ENCODE data around the gene RPL10.

The RPL10 gene

DNA sequence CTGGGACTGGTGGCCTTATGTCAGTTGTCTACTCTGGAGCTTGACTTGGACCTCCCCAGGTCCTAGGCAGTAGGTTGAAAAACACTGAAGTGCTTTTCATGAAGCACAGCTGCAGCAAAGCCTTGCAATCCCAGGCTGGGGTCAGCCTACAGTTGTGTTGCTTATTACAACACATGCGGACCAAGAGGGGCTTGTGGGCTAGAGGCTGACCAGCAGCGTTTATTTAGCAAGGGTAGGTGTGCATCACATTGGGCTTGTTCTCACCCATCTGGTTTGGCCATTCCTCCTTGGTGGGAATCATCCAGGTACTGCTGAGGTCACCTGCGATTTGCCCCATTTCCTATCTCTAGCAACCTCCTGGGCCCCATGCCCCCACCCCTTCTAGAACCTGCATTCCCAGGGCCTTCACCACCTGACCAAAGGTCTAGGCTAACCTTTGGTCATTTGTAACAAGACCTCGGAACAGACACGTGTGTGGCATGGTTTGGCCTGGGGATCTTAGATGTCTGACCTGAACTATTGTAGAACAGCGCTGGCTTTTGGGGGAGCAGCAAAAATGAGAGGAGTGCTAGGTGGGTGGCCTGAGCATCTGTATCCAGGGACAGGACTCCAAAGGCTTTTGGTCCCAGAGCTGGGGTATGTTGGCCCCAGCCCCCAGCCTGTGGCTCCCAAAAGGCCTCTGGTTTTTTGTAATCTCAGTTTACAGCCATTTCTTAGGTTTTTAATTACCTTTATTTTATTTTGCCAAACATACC, 3.0 kb downstream of the RPL10 start:
- DNase-seq = no peak

DNA sequence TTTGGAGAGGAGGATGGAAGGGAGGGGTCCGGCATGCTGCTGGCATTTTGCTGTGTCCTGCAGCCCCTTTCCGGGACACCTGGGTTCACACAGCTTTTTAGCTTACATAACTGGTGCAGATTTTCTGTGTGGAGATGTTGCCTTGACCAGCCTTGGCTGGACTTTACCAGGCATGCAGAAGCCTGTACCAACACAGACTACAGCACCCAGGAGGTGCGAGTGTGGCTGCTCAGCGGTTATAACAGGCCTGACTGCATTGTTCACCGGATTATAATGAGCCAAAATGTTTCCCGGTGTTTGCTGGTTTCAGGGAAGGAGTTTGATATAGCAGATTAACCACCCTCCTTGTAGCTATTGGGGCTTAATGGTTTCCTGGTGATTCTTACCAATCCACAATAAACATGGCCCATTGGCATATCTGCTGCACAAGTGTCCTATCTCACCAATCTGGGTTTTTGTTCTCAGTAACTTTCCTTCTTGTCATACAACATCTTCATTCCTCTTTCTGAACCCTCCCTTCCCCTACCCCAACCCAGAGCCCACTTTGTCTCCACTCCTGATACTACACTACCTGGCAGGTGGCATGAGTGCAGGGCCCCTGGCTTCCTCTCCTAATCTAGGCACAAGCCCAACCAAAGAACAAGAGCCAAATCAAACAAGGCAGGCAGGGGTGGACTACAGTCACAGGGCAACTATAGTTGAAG, 3.9 kb downstream of the RPL10 start:
- DNase-seq = peak in 1 of 2 experiments; percentile 14

DNA sequence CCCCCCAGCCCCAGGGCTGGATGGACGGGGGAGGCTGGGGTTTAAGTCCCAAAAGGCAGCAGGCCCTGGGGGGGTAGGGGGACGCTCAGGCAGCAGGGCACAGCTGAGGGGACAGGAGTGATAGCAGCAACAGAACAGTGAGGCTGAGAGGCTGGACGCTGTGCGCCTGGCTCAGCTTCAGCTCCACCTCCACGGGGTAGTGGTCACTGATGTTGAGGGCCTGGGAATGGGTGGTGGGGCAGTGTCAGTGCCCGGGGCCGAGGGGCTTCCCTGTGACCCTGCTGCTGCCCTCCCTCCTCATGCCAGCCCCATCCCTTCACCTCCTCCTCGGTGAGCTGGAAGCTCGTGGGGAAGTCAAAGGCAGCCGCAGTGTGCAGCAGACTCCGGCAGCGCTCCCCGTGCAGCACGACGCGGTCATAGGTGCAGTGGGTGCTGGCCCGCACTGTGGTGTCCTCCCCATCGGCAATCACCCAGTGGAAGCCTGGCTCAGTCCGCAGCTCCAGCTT, 4.5 kb downstream of the RPL10 start:
- DNase-seq = no peak

DNA sequence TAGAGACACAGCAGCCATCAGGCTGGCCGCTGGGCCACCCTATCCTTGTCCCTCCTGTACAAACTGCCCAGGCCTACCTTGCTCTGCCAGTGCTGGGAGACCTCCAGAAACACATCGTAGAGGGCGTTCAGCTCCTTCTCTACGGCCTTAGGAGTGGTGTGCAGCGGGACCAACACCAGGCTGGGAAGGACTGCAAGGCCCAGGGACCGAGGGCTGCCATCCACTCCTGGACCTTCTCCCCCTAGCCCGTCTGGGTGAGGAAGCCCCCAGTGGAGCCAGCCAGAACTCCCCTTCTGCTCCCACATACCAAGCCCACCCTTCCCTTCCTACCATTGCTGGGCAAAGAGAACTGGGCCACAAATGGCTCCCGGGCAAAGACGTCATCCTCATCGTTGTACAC, 5.0 kb downstream of the RPL10 start:
- DNase-seq = no peak

DNA sequence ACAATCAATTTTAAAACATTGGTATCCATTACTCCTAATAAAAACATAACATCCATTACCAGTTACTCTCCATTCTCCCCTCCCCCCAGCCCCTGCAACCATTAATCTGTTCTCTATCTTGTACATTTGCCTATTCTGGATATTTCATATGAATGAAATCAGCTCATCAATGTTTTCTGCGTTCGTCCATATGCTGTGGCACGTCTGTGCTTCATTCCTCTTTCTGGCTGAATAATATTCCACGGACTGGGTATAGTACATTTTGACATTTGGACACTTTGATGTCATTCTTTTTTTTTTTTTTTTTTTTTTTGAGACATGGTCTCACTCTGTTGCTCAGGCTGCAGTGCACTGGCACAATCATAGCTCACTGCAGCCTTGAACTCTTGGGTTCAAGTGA, 5.7 kb downstream of the RPL10 start:
- no peak for DNase-seq

DNA sequence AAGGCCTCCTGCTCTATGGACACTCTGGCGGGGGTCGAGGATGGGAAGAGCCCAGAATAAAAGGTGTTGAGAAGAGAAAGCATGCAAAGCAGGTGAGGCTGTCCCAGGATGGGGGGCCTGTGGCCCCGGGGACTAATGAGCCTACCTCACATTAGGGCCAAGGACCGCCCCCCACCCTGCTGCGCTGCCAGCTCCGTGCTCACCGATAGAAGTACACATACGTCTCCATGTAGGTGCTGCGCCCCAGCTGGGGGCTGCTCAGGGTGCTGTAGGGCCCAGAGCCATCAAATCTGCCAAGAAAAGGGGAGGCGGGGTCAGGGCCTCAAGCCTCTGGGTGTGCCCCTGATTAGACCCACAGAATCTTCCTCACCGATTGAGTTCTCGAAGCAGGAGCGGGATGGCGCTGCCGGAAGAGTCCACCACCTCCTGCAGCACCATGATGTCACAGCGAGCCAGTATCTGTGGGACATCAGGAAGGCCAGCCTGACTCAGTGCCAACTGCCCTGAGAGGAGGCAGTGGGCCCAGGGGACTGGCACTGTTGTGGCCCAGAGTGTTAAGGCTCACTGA, 6.5 kb downstream of the RPL10 start:
- DNase-seq = no peak

DNA sequence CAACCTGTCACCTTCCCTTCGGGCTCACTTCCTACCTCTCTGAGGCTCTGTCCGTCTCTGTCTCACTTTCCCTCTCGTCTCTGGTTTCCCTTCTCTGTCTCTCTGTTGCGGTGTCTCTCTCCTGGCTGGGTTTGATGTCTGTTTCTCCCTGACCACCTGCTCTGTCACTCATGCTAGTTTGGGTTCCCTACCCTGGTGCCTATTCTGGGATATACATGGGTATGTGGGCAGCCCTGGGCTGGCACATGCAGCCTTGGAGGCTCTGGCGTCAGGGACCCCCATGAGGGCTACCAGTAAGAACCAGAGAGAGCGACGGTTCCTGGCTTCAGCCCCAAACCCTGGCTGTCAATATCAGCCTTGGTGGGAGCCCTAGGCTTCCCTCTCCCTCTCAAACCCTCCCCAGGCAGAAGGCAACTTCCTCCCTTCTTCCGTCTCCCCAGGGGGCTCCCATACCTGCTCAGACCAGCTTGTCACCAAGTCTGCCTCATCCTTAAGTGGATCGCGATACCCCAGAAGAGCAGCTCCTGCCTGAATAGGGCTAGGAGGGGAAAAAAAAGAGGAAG, 10.6 kb downstream of the RPL10 start:
- DNase-seq = no peak

DNA sequence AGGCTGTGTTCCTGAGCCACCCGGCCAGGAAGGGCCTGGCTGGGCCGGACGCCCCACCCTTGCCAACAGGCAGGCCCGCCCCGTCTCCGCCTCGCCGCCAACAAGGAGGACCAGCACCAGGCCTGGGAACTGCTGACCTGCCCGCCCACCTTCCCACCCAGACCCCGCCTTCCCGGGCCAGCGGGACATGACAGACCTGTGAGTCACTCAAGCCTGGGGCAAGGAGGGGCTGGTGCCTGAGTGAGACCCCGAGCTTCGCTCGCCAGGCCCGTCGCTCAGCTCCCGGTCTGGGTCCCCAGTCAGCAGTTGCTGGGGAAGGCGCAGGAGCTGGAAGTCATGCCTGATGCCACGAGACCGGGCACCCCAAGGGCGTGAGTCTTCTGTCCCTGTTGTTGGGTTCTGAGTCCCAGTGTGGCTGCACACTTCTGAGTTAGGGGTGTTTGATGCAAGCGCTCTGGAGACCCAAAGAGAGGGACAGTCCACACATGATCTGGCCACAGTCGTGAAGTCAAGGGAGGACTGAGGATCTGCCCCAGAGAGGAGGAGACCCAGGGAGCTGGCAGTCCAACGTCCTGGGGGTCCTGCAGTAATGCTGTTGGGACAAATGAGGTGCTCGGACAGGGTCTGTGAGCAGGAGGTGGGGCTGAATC, 11.2 kb downstream of the RPL10 start, which contains the start of gene DNASE1L1:
TSS of gene DNASE1L1 (minus strand) at position 33 of the 650 bp plus-strand sequence. CDS start 3,686 bp downstream, outside the sequence.
- no peak for DNase-seq

DNA sequence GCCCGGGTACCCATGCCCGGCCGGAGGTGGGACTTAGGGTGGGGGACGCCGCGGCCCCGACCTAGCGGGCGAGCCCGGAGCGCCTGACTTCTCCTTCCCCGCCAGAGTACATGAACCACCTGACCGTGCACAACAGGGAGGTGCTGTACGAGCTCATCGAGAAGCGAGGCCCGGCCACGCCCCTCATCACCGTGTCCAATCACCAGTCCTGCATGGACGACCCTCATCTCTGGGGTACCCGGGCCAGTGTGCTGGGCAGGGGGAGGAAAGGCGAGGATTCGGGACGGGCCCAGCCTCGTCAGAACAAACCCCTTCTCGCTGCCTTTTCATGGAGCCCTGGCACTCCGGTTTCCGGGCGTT, 13.8 kb downstream of the RPL10 start:
- DNase-seq = peak in 1 of 2 experiments; percentile 55

DNA sequence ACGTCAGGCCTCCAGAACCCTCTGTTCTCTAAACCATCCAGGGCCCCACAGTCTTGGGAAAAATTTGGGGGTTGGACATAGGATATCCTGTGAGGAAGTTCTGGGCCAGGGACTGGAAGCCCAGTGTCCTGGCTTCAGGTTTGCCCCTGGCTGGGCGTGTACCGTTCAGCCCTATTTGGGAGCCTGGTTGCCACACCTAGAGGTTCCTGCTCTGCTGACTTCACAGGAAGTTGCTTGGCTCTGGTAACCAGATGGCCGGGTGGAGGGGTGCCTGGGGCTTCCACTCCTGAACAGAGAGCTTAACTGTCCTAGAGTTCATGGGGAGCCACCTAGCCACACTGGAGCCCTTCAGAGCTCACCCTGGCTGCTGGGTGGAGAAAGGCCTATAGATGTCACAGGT, 14.3 kb downstream of the RPL10 start:
- DNase-seq = no peak

DNA sequence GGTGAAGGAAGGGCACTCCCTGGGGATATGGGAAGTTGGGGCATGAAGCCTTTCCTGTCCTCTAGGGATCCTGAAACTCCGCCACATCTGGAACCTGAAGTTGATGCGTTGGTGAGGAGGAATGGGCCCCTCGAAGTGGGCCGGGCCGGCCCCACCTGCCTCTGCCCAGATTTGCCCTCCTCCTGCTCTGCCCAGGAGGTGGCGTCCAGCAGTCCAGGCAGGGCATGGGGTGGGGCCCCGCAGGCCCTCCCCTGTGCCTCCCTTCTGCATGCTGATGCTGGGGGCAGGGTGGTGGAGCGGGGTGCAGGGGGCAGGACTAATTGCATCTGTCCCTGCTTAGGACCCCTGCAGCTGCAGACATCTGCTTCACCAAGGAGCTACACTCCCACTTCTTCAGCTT, 15.0 kb downstream of the RPL10 start:
- no peak for DNase-seq

DNA sequence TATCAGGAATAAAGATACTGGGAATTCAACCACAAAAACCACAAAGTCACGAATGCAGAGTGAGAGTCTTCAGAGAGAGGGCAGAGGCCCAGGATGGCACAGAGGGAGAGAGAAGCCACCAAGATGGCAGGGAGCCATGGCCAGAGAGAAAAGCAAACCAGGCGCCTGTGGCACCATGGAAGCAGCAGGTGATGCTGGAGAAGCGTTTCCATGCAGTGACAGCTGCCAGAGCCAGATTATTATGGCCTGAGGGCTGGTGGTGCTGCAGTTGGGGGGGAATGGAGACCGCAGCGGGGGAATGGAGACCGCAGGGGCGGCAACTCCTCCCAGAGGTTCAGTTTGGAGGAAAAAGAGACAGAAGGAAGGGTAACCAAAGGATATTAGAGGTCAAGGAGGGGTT, 19.0 kb downstream of the RPL10 start:
- DNase-seq = peak; percentile 48 to 72

DNA sequence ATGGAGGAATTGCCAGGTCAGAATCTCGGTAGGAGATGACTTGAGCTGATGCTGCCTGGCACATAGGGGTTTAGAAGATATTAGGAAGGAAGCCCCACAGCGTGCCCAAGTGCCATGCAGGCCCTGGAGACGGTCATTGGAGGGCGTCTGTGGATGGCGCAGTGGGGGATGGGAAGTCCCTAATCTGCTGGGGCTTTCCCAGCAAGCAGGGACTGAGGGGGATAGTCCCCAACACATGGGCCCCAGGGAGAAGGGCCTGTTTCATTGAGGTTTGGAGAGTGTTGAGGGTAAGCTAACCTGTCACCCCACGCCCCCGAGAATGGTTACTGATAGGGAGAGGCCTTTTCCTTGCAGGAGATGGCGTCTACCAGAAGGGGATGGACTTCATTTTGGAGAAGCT, 21.0 kb downstream of the RPL10 start:
- DNase-seq = no peak

DNA sequence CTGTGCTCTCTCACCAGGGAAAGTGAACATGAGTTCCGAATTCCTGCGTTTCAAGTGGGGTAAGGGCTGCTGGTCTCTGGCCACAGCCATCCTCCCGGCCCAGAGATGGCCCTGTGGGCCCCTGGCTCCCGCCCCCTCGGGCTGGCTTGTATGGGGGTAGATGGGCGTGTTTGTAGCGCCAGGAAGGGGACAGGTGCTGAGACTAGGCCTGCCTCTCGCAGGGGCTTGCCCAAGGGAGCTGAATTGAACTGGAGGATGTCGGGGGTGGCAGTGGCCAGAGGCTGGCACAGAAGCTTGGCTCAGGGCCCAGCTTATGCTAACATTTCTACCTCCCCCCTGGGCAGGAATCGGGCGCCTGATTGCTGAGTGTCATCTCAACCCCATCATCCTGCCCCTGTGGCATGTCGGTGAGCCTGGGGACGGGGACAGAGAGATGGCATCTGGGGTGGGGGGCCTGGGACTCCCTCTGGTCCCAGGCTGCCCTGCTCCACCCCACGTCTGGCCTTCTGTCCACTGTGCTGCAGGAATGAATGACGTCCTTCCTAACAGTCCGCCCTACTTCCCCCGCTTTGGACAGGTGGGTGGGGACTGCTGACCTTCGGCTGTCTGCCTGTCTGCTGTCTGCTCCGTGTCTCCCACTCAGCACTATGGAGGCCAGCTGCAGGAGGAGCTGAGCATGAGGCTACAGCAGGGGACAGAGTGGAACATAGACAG, 21.7 kb downstream of the RPL10 start:
- peak; percentile 12 to 55 for DNase-seq

DNA sequence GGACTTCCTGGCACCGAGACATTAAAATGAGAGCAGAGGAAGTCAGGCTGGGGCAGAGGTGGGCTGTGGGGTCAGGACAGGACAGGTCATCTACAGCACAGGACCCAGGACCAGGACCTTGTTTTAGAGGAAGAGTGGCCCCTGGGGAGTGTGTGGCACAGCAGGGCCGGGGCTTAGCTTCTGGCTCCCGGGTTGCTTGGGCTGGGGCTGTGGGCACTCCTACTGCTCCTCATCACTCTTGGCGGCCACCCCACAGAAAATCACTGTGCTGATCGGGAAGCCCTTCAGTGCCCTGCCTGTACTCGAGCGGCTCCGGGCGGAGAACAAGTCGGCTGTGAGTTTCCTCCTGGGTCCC, 22.2 kb downstream of the RPL10 start:
- no peak for DNase-seq

DNA sequence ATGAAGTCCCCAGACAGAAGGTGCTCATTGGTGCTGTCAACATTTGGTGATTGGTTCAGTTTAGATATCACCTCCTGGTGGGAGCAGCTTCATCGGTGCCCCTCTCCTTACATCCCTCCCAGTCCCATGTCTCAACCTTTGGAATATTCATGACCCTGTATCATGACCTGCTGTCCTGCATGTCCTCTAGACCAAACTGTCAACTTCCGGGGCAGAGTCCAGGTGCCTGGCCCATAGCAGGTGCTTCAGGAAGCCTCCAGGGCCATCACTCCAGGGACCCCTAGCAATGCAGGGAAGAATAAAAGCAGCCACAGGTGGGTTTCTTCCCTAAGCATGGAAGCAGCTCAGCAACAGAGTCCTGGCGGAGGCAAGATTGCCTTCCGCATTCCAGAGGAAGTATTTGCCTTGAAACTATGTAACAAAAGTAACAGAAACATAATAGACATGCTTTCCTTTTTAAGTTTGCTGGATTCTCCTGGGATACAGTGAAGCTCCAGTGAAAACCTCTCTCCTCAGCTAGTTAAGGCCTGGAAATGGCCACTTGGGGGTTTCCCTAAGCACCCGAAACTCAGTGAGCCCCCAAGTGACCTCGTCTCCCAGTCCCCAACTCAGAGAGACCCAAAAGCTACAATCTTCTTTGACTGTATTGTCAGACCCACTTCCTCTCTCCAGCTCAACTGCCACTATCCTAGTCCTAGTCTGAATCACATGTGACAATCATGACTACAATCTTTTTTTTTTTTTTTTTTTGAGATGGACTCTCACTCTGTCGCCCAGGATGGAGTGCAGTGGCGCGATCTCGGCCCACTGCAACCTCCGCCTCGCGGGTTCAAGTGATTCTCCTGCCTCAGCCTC, 29.0 kb downstream of the RPL10 start:
- DNase-seq = no peak

DNA sequence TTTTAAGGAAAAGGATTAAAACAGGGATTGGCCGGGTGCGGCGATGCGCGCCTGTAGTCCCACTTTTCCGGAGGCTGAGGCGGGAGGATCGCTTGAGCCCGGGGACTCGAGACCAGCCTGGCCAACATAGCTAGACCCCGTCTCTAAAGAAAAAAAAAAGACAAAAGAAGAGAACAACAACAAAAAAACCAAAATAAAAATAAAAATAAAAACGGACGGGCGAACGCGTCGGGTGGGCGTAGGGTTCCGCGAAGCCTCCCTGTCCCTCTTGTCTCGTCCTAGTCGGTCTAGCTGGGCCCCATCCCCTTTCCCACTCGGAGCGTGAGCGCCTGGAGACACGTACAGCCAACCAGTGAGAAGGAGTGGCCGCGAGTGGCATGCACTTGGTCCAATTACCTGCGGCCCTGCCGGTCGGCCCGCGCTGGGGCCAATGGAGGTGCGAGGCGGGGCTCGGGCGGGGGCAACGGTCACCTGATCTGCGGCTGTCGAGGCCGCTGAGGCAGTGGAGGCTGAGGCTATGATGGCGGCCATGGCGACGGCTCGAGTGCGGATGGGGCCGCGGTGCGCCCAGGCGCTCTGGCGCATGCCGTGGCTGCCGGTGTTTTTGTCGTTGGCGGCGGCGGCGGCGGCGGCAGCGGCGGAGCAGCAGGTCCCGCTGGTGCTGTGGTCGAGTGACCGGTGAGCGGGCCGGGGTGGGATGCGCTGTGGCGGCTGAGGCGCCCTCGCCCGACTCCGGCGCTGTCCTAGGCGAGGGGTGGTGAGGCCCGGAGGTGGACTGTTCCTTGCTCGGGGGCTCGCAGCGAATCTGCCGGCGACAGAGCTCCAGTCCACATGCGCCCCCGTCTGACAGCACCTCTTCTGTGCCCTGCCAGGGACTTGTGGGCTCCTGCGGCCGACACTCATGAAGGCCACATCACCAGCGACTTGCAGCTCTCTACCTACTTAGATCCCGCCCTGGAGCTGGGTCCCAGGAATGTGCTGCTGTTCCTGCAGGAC, 30.3 kb downstream of the RPL10 start, which contains the start of gene ATP6AP1:
TSS of gene ATP6AP1 (plus strand) at position 502 of the 996 bp plus-strand sequence. CDS start at position 518, 16 bp downstream.
- peak; percentile 70 to 86 for DNase-seq

DNA sequence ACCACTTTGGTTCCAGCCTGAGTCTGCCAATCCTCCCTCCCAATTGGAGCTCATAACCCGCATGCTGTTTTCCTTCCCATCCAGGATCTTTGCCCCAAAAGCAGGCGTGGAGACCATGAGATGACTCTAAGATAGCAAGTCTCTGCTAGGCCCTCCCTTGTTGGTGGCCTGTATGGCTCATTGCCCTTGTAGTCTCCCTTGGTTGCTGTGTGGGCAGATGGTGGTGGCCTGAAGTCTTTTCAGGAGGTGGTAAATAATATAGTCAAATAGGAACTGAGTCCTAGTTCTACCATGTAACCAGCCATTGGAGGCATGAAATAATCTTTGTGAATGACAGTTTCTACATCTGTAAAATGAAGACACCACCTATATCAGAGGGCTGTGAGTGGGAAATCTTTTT, 31.5 kb downstream of the RPL10 start:
- no peak for DNase-seq

DNA sequence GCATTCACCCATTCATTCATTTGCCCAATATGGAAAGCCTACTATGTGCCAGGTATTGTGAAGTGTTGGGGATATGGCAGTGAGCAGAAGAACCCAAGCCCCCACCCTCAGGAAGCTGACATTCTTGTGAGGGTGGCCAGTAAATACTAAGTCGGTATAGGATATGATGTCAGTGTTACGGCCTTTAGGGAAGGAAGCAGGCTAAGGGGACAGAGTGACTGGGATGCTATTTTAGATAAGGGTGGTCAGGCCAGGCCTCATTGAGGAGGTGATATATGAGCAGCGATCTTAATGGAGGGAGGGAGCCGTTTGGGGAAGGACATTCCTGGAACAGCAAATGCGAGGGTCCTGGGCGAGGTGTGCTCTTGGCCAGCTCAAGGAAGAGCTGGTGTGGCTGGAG, 32.3 kb downstream of the RPL10 start:
- no peak for DNase-seq

DNA sequence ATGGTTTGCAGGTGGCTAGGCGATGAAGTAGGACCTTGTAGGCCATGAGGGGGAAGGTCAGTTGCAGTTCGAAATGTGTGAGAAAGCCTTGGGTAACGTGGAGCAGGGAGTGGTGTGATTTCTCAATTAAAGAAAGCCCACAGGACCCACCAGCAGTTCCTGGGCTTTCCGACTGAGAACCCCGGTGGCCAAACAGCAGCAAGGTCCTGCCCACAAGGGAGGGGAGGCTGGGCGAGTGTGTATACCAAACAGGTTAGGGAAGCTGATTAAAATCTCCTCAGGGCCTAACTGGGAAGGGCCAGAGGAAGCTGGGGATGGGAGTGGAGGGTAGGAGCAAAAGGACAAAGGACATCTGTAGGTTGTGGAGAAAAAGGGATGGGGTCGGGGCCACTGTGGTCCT, 32.7 kb downstream of the RPL10 start:
- no peak for DNase-seq

Data from NCI-H2081 (cell line).